GM21447 (cell line): ENCODE results near the gene ZZZ3.
"Not testable (repeated sequence)": the region's sequence is repeated elsewhere in the genome, so short reads cannot be mapped to it uniquely, and the experiment has no call there.

Source experiments
- ATAC-seq: cut with Tn5 transposase; IDR thresholded peaks from one replicate; pipeline ENCODE4 v1.9.1; 2021; ENCODE audit not compliant: unreplicated experiment

Gene ZZZ3

GRCh38 chr1:77671836-77672235 is 10.6 kb downstream of the ZZZ3 start:
- no peak for ATAC-seq

- no peak for ATAC-seq
Observed at GRCh38 chr1:77670330-77670729, 12.1 kb downstream of the ZZZ3 start.

- ATAC-seq, result no peak
Observed at GRCh38 chr1:77668924-77669449, 13.5 kb downstream of the ZZZ3 start.

- no peak for ATAC-seq
Observed at GRCh38 chr1:77664939-77665516, 17.4 kb downstream of the ZZZ3 start.

- ATAC-seq, result no peak
Observed at GRCh38 chr1:77661696-77662095, 20.8 kb downstream of the ZZZ3 start.

- no peak for ATAC-seq
Observed at GRCh38 chr1:77659879-77660593, 22.4 kb downstream of the ZZZ3 start.

GRCh38 chr1:77658271-77658670 is 24.2 kb downstream of the ZZZ3 start:
- ATAC-seq, result no peak

GRCh38 chr1:77655431-77655974 is 27.0 kb downstream of the ZZZ3 start:
- no peak for ATAC-seq

GRCh38 chr1:77652970-77653516 is 29.4 kb downstream of the ZZZ3 start:
- no peak for ATAC-seq

GRCh38 chr1:77652268-77652667 is 30.2 kb downstream of the ZZZ3 start:
- ATAC-seq, result no peak

GRCh38 chr1:77649127-77649526 is 33.3 kb downstream of the ZZZ3 start:
- ATAC-seq, result no peak

GRCh38 chr1:77646224-77646623 is 36.2 kb downstream of the ZZZ3 start:
- not testable (repeated sequence) for ATAC-seq

- ATAC-seq, result no peak
Observed at GRCh38 chr1:77643456-77643855, 39.0 kb downstream of the ZZZ3 start.

- ATAC-seq, result no peak
Observed at GRCh38 chr1:77642941-77643340, 39.5 kb downstream of the ZZZ3 start.

- ATAC-seq, result no peak
Observed at GRCh38 chr1:77642196-77642595, 40.3 kb downstream of the ZZZ3 start.

- ATAC-seq, result no peak
Observed at GRCh38 chr1:77639557-77640069, 42.8 kb downstream of the ZZZ3 start.

- no peak for ATAC-seq
Observed at GRCh38 chr1:77639056-77639455, 43.4 kb downstream of the ZZZ3 start.

GRCh38 chr1:77636864-77637263 is 45.6 kb downstream of the ZZZ3 start:
- no peak for ATAC-seq
